GM23338 (cell line): ENCODE data around the gene UNC13D.

Experiments used
- CTCF ChIP-seq, 2 experiments: fragments of 200-600 bp in 1 of 2; sonication (generic) in 1 of 2; conservative IDR thresholded peaks; 2 replicates each; pipeline versions ENCODE4 v1.5.1 to v1.6.1; 2016 to 2017; ENCODE audit warnings: antibody characterized with exemption in 2 of 2, low read depth in 2 of 2, mild to moderate bottlenecking in 2 of 2, moderate library complexity in 1 of 2
- ETS1 ChIP-seq: IDR thresholded peaks from 2 replicates; pipeline ENCODE4 v1.6.1; 2016; ENCODE audit warnings: antibody characterized with exemption
- EZH2 ChIP-seq: fragments of 200-600 bp; sonication (generic); IDR thresholded peaks from one replicate; pipeline ENCODE4 v1.8.0; 2017; ENCODE audit warnings: antibody characterized with exemption, mild to moderate bottlenecking, low read depth; ENCODE audit not compliant: unreplicated experiment
- NANOG ChIP-seq: IDR thresholded peaks from 2 replicates; pipeline ENCODE4 v1.6.1; 2016; ENCODE audit warnings: antibody characterized with exemption, borderline replicate concordance
- POLR2AphosphoS5 ChIP-seq: IDR thresholded peaks from 2 replicates; pipeline ENCODE4 v1.6.1; 2016; ENCODE audit warnings: antibody characterized with exemption, low read depth
- REST ChIP-seq: IDR thresholded peaks from one replicate; pipeline ENCODE4 v1.6.1; 2018; ENCODE audit warnings: antibody characterized with exemption; ENCODE audit not compliant: unreplicated experiment

GRCh38 chr17:75835654-75835987, 8.6 kb downstream of the UNC13D start:
- no peak for TF ChIP-seq EZH2
- no peak for TF ChIP-seq CTCF (conservative IDR thresholded peaks at IDR 0.05; ENCODE audit: low read depth in 2 of 2)
- no peak for TF ChIP-seq POLR2AphosphoS5
- no peak for TF ChIP-seq NANOG
- no peak for TF ChIP-seq REST
- no peak for TF ChIP-seq ETS1
